ENCODE measurements around the gene CCT3.

The CCT3 gene

GRCh38 chr1:156319664-156320063 lies 18.4 kb downstream of the CCT3 start:
- DNase-seq = peak in 1 of 2 donors; percentile 3

- DNase-seq = no peak
These were observed 21.2 kb downstream of the CCT3 start for GRCh38 chr1:156316909-156317308.

GRCh38 chr1:156310962-156311361 lies 27.1 kb downstream of the CCT3 start:
- no peak for DNase-seq

GRCh38 chr1:156308078-156308477 lies 30.0 kb downstream of the CCT3 start:
- DNase-seq = no peak

- no peak for DNase-seq
These were observed 32.9 kb downstream of the CCT3 start for GRCh38 chr1:156305215-156305614.

- no peak for DNase-seq
These were observed 34.9 kb downstream of the CCT3 start for GRCh38 chr1:156303241-156303640.

- no peak for DNase-seq
These were observed 39.2 kb downstream of the CCT3 start, which contains the start of gene VHLL for GRCh38 chr1:156298852-156299357. VHLL (minus strand) TSS chr1:156299307; CDS start chr1:156299189, 118 bp downstream.

- DNase-seq = peak; percentile 46 to 80
These were observed 42.6 kb downstream of the CCT3 start, which contains the start of gene GLMP for GRCh38 chr1:156295391-156295947. GLMP (minus strand) TSS chr1:156295679; CDS start chr1:156295645, 34 bp downstream.

- no peak for DNase-seq
These were observed 44.2 kb downstream of the CCT3 start for GRCh38 chr1:156293895-156294294.

- no peak for DNase-seq
These were observed 45.0 kb downstream of the CCT3 start for GRCh38 chr1:156293098-156293434.

GRCh38 chr1:156291226-156292061 lies 46.6 kb downstream of the CCT3 start:
- peak; percentile 56 to 83 for DNase-seq

GRCh38 chr1:156289857-156290256 lies 48.2 kb downstream of the CCT3 start:
- DNase-seq = no peak

- DNase-seq = no peak
These were observed 52.0 kb downstream of the CCT3 start for GRCh38 chr1:156286061-156286460.

GRCh38 chr1:156285437-156285836 lies 52.7 kb downstream of the CCT3 start:
- no peak for DNase-seq

- DNase-seq = no peak
These were observed 53.3 kb downstream of the CCT3 start for GRCh38 chr1:156284757-156285156.

- DNase-seq = no peak
These were observed 54.0 kb downstream of the CCT3 start, which contains the start of gene TMEM79 for GRCh38 chr1:156284112-156284511. TMEM79 (plus strand) TSS chr1:156284325; CDS start chr1:156285227, 902 bp downstream.

- DNase-seq = no peak
These were observed 54.6 kb downstream of the CCT3 start for GRCh38 chr1:156283521-156283920.

GRCh38 chr1:156282479-156283222 lies 55.4 kb downstream of the CCT3 start, which contains the start of gene SMG5:
SMG5 (minus strand) TSS chr1:156282825; CDS start chr1:156282680, 145 bp downstream.
- DNase-seq = peak; percentile 90 to 97

- no peak for DNase-seq
These were observed 56.2 kb downstream of the CCT3 start for GRCh38 chr1:156281693-156282478.

GRCh38 chr1:156281281-156281680 lies 56.8 kb downstream of the CCT3 start:
- DNase-seq = no peak

GRCh38 chr1:156279837-156280236 lies 58.3 kb downstream of the CCT3 start:
- no peak for DNase-seq

- DNase-seq = no peak
These were observed 61.1 kb downstream of the CCT3 start for GRCh38 chr1:156276966-156277381.
